Measurements from ENCODE around the gene COTL1.
"Not testable (repeated sequence)": the region's sequence is repeated elsewhere in the genome, so short reads cannot be mapped to it uniquely, and the experiment has no call there.

Gene COTL1

GRCh38 chr16:84526794-84527531, 90.9 kb downstream of the COTL1 start:
- DNase-seq = no peak

- DNase-seq = not testable (repeated sequence)
Observed at GRCh38 chr16:84524941-84525581, 92.8 kb downstream of the COTL1 start.

- DNase-seq = no peak
Observed at GRCh38 chr16:84524346-84524920, 93.4 kb downstream of the COTL1 start.

- no peak for DNase-seq
Observed at GRCh38 chr16:84521497-84521770, 96.4 kb downstream of the COTL1 start.

- DNase-seq = no peak
Observed at GRCh38 chr16:84520725-84521496, 97.0 kb downstream of the COTL1 start.

GRCh38 chr16:84519855-84520254, 98.0 kb downstream of the COTL1 start:
- DNase-seq = no peak

GRCh38 chr16:84518804-84519341, 99.0 kb downstream of the COTL1 start:
- no peak for DNase-seq

GRCh38 chr16:84518220-84518619, 99.7 kb downstream of the COTL1 start:
- DNase-seq = not testable (repeated sequence)

- DNase-seq = no peak
Observed at GRCh38 chr16:84517366-84517765, 100.5 kb downstream of the COTL1 start.
